GM19324 (cell line): ENCODE data around the gene TSHZ1.

Experiments
- ATAC-seq: cut with Tn5 transposase; IDR thresholded peaks from one replicate; pipeline ENCODE4 v1.9.1; 2021; ENCODE audit warnings: mild to moderate bottlenecking, moderate library complexity; ENCODE audit not compliant: unreplicated experiment, low FRiP score

Gene TSHZ1

DNA sequence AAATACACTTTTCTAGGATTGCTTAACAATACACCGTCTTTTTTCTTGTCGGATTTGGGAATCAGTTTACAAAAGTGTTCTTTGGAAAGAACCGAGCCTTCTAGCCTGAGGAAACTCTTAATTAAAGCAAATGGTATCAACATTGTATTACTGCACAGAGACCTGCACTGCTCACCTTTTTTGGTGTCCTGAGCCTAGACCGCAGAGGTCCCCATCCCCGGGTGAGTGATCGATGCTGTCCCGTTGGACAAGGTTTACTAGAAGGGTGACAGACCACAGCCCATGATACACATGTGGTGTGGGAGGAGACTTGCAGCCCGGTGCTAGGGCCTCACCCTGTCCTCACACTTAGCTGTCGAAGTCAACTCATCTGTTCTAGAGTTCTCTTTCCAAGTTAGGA is 55.3 kb downstream of the TSHZ1 start:
- no peak for ATAC-seq

DNA sequence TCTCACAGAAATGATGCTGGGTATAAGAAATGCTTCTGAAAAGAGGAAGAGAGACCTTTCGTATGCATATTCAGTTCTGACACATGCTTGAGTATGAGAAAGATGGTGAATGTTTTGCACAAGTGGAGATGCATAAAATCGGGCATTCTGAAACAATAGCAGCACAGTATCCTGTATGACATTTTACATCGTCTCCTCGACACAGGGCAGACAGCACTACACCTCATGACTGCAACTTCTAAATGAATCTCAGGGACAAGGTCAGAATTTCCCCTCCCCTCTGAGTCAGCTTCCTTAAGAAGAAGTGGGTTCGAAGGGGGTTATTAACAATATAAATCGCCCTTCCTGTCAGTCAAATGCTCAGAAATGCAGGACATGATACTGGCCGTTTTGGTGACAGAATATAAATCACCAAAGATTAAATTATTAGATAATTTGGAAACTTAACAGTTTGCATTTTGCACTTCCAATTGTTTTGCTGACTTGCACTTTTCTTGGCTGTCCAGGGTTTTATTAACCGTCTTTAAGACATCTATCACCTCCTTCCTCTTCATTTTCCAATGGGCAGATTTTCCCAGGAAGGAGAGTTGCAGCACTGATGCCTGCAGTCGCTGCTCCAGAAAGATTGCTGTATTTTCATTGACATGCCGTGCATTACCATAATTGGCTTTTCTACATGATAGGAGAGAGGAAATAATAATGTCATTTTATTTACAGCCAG is 57.2 kb downstream of the TSHZ1 start:
- peak; percentile 76 for ATAC-seq

DNA sequence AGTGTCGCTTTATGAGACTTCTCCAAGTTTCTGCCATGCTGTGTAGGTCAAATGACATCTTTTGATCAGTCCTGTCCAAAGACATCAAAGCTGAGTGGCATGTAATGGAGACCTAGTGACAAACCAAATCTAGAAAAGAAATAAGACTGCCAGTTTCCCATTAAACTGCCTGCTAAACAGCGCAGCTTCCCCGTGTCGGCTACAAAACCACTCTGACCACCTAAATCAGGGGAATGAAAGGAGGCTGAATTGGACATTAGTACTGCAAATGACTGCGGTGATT is 57.7 kb downstream of the TSHZ1 start:
- no peak for ATAC-seq

DNA sequence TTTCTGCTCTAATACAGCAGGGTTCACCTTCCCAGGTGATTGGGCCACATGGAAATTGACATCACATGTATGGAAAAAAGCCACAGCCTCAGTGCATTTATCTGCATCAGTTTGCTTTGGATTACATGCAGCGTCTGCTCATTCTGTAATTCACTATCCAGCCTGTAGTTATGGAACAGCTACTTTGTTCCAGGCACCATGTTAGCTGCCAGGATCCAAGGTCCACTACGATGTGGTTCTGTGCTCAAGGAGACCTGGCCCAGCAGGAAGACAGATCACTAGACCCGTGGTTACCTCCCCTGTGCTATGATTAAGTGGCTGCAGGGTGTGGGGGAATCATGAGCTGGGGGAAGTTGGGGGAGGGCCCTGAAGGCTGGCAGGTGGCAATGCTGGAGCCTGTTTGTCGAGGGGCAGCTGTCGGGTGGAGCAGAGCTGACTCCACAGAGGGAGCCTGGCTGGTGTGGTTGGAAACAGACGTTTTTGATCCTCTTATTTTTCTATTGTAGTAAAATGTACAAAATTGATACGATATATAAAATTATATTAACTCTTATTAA is 58.6 kb downstream of the TSHZ1 start:
- ATAC-seq = no peak

DNA sequence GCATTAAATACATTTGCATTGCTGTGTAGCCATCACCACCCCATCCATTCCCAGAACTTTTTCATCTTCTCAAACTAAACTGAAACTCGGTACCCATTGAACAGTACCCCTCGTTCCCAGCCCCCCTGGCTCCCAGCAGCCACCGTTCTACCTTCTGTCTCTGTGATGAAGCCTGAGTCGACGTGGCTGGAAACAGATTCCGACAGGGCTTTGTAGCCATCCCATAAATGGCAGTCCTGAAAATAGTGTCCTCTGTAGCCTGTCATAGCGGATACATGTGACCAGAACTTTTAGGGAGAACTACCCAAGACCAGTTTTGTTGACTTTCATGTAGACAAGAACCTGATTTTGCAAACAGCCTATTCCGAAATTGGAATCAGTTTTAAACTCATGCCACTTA is 59.1 kb downstream of the TSHZ1 start:
- ATAC-seq = no peak

DNA sequence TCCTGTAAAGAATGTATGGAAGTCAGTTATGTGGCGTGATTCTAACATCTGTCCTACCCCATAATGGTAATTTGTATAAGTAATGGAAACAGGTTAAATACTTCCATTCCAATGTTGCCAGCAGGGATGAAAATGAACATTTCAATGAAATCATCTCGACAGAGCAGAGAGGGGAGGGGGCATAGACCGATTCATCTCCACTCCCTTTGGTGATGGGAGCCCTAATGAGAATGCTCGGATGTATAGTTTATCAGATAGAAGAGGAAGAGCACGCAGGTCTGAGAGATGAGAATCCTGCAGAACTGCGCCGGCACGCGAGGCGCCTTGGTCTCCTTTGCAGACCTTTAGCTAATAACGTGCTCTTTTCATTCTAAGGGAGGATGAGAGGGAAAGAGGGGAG is 61.4 kb downstream of the TSHZ1 start:
- no peak for ATAC-seq

DNA sequence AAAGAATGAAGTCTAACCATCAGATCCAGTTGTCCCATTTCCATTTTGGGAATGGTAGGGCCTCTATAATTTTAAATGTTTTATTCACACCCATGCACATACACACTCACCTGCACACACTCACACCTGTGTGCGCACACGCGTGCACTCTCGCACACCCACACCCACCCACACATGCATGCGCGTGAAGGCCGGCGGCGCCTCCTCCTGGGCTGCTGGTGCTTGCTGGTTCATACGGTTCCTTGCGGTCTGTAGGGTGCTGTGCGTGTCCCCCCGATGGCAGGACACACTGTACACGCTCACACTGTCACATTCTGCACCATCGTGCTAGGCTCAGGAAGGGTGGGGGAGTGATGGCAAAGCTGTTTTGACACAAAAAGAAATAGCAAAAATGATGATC is 63.2 kb downstream of the TSHZ1 start:
- no peak for ATAC-seq

DNA sequence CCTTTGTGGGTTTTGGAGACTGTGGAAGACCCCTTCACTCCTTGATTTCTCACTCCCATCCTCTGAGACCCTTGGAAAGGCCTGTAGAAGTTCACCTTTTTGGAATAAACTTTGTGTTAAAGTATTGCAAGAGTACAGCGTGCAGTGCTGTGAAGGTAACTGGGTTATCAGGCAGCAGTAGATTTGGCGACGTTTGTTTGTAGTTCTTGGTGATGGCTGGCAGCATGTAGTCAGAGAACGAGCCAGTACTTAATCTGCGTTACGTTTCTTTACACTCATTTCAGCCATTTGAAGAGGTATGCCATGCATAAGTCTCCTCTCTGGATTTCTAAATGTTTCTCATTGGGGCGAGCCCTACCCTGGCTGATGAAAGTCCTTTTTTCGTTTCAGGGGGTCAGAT is 64.6 kb downstream of the TSHZ1 start:
- no peak for ATAC-seq

DNA sequence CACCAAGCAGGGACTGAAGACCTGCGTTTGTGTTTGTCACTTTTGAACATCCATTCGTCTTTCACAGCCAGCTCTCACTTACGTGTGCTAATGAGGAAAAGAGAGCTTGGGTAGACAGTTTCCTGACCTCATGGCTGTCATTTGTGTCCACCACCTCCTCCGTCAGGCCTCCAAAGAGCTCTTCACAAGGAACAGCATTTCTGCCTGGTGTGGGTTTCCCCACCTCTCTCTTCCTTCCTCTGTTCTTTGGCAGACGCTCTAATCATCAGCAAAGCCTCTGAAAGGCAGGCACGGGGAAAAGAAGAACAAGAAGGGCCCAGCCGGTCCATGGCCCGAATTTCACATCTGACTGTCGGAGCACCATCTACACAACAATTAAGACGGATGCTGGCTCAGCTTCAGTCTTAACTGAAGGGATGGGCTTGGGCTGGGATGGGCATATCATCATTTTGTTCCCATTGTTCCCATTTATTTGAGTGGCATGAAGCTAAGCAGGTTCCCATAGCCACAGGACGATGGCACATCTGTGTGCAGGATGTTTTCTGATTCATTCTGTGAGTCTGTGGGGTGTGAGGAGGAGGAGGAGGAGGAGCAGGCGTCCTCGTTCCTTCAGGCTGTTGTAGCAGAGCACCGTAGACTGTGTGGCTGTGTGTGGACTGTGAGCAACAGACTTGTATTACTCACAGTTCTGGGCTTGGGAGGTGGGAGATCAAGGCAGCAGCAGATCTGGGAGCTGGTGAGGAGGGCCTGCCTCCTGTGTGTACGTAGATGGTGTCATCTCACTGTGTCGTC is 66.4 kb downstream of the TSHZ1 start:
- no peak for ATAC-seq

DNA sequence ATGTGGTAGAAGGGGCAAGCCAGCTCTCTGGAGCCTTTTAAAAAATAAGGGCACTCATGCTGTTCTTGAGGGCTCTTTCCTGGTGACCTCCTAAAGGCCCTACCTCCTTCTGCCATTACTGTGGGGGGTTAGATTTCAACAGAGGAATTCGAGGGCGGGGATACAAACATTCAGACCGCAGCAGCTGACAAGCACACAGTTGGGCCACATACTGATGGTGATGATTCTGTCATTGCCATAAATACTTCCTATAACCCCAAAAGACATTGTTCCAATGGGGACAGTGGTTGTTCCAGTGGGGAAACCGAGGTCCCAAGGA is 67.0 kb downstream of the TSHZ1 start:
- ATAC-seq = no peak

DNA sequence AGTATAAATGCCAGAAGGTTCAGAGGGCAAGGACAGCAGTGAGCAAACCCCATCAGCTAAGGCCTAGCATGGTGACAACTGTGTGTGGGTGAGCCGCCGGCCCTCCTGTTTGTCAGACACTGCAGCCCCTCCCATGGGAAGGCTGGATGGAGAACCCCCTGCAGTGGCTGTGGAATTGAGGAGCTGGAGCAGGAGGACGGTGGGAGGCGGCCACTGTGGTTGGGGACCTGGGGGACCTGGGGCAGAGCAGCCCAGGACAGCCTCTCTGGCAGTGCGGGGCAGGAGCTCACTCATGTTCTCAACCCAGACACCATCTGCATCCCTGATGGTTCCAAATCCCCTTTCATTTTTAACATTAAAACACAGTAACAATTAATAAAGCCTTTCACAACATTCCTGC is 68.8 kb downstream of the TSHZ1 start:
- no peak for ATAC-seq

DNA sequence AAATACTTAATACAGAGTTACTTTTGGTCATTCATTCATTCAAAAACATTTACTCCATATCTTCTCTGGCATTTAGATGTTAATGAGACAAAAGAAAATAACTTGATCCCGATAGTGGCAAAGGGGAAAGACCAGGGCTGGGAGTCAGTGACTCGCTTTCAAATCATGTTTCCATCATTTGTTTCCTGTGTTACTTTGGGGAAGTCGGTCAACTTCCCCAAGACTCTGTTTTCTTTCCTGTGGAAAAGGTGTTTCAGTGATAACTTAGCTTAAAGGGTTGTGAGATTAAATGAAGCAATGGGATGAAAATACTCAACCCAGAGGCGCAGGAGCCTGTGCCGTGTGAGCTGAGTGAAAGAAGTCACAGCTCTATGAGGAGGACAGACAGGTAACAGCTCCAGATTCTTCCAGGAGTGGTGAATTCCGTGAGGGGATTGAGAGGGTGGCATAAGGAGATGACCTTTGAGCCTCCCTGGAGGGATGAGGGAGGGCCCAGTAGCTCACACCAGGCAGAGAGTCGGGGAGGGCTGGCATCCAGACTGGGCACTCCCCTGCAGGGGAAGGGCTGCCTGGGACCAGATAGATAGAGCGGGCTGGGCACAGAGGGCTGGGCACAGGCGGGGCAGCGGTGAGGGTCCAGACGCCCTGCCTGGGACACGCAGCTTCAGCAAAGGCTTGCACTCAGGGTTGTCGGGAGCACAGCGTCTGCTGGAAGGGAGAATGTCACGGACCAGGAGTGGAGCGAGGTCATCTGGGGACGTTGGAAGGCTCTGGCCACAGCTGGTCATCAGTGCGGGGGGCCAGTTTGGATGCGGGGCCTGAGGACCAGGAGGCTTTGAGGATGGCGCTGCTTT is 70.1 kb downstream of the TSHZ1 start:
- ATAC-seq = no peak

DNA sequence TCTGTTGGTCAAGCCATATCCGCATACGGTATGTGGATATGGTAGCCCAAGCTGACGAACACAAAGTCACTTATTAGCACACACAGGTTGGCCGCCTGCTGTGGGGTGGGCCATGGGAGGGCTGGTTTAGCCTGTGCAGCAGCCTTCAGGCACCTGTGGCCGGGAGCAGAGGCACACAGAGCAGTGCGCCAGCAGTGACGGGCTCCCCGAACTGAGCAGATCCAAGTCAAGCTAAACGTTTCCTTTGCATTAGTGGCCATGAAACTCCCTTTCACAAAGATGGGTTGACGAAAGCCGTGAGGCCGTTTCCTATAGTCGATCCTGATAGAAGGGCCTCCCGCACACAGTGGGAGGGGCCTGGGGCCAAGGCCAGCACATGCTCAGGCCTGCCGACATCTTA is 72.1 kb downstream of the TSHZ1 start:
- ATAC-seq = no peak

DNA sequence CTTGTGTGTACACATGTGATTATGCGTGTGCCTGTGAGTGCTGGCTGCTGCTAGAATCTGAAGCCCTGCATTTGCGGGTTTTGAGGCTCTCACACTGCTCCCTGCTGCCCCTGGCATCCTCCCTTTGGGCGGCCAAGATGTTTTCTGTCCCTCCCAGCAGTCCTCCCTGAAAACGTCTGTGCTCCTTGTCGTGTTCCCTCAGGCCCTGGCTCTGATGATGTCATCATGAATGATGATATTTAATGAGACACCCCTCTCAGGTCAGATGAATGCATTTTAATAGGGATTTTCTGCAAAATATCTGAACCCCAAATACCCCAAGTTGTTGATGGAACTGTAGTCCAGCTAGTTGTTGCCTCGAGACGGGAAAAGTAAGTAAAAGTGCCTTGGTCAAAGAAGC is 73.1 kb downstream of the TSHZ1 start:
- no peak for ATAC-seq

DNA sequence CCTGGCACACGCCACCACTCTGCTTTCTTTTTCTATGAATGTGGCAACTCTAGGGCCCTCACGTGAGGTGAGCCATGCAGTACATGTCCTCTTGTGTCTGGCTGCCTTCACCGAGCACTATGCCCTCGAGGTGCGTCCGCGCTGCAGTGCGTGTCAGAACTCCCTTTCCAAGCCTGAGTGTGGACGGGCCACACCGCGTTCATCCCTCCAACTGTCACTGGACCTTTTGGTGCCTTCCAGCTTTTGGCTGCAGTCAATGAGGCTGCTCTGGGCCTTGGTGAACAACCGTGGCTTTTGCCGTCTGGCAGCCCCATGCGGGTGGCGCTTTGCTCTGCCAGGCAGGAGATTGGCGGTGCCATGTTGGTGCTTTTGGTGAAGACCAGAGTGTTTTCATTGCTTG is 74.0 kb downstream of the TSHZ1 start:
- ATAC-seq = no peak

DNA sequence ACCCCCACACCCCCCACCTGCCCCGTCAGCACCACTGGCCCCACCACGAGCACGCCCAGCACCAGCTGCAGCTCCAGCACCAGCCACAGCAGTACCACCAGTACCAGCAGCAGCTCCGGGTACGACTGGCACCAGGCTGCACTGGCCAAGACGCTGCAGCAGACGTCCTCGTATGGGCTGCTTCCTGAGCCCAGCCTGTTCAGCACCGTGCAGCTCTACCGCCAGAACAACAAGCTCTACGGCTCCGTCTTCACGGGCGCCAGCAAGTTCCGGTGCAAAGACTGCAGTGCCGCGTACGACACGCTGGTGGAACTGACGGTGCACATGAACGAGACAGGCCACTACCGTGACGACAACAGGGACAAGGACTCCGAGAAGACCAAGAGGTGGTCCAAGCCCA is 75.3 kb downstream of the TSHZ1 start:
- no peak for ATAC-seq

DNA sequence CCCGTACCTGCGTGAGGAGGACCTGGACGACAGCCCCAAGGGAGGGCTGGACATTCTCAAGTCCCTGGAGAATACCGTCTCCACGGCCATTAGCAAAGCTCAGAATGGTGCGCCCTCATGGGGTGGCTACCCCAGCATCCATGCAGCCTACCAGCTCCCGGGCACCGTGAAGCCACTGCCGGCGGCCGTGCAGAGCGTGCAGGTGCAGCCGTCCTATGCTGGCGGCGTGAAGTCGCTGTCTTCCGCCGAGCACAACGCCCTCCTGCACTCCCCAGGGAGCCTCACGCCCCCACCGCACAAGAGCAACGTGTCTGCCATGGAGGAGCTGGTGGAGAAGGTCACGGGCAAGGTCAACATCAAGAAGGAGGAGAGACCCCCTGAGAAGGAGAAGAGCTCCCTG is 76.4 kb downstream of the TSHZ1 start:
- no peak for ATAC-seq

DNA sequence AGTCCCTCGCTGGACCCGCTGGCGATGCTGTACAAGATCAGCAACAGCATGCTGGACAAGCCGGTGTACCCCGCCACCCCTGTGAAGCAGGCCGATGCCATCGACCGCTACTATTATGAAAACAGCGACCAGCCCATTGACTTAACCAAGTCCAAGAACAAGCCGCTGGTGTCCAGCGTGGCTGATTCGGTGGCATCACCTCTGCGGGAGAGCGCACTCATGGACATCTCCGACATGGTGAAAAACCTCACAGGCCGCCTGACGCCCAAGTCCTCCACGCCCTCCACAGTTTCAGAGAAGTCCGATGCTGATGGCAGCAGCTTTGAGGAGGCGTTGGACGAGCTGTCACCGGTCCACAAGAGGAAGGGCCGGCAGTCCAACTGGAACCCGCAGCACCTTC is 77.1 kb downstream of the TSHZ1 start:
- no peak for ATAC-seq

DNA sequence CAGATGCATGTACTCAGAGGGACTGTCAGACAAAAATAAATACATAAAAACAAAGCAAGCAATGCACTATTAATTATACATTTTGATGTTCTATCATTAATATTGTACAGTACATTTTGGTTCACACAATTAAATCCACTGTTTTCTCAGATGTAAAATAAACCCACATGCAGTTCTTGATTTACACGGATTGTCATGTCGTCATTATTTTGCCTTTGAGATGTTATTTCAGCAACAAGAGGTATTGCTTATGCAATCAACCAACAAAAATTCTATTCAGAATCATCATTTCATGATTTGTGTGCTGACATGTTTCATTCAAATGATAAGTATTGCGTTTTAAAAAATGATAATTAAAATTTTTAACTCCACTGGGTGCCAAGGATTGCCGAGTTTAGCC is 79.2 kb downstream of the TSHZ1 start:
- ATAC-seq = no peak

DNA sequence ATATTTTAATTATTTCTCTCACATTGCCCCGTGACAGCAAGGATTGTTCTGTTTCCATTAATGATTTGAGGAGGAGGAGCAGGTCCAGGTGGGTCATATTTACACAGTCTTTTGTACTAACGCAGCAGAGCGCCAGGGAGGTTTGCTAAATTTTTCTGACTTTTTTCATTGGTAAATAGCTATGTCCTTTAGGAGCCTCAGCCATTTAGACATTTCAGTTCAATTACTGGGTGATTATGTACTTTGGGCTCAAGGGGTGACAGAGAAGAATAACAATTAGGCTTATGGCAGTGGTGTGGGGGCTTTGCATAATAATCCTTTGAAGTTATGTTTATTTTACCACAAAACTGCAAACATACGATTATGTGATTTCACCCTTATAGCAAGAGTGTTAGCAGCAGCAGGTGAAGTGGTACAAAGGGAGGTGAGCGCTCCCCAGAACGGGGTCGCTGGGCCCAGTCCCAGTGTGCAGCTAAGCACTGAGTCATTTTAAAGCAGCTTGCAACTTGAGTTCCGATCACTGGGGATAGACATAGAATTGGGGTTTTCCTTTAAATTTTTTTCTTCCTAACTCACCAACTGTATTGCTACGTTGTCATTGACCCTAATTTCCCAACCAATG is 80.3 kb downstream of the TSHZ1 start:
- ATAC-seq = no peak

DNA sequence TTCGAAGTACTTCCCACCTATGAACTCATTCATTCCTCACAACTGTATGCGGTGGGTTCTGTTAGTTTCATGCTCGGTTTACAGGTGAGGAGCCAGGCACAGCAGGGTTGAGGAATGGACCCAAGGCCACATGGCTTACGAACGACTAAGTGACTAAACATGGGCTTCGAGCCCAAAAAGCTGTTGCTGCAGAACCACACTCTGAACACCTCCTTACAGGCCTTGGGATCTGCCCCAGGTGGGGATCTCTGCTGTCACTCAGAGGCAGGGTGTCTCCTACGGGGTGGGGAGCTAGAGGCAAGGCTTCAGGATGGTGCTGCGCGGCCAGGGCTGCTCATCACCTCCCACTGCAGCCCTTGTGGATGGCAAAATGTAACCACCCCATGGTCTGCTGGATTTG is 80.9 kb downstream of the TSHZ1 start:
- ATAC-seq = no peak
